SK-N-MC (cell line): ENCODE measurements around the gene ALDH16A1.

Experiments used
- EZH2 ChIP-seq: fragments of 200-600 bp; sonication (generic); IDR thresholded peaks from one replicate; pipeline ENCODE4 v1.6.1; 2017; ENCODE audit warnings: antibody characterized with exemption
- FOXP2 ChIP-seq: optimal IDR thresholded peaks from 2 replicates; pipeline ENCODE3; 2011; ENCODE audit warnings: mild to moderate bottlenecking, moderate library complexity; ENCODE audit not compliant: insufficient read depth; ENCODE audit errors: extremely low read length, control extremely low read depth
- POLR2AphosphoS5 ChIP-seq: IDR thresholded peaks from 2 replicates; pipeline ENCODE4 v1.6.1; 2012; ENCODE audit warnings: mild to moderate bottlenecking, low read depth, low read length, borderline replicate concordance

DNA sequence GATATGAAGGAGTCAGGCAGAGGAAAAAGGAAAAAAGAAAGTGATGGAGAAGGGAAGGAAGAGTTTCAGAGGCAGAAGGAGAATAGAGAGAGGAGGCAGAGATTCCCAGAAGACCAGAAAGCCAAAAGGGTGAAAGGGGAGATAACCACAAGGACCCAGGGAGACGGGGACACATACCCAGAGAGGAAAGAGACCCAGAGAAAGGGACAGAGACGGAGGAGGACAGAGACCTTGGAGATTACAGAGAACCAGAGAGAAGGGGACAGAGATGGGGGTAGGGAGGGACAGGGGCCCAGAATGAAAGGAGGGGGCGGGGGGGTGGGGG is 31.2 kb upstream of the ALDH16A1 start:
- TF ChIP-seq POLR2AphosphoS5 (no peak), EZH2 (no peak), FOXP2 (no peak)
